Endothelial cell of umbilical vein (primary cell): ENCODE data around the gene FHIT. TPM values are rescaled to one million over a fixed set of nuclear protein-coding genes. Genes with fewer than 3 reads are reported as not detected.

ENCODE experiments used
- BruUV-seq: library from RNA; stranded (reverse); fragments of 400-500 nt; replicated peaks from 2 replicates; lab custom pipeline; 2021; lab: Mats Ljungman, UMichigan
- CTCF ChIA-PET: fragments of 300-600, 350-600 bp; sonication (Branson Sonifier 250); formaldehyde crosslinking; loops from one replicate; lab custom pipeline; 2021; ENCODE audit warnings: antibody characterized with exemption, inconsistent platforms; lab: Charles Lee
- POLR2A ChIA-PET: fragments of 300-600, 350-600 bp; sonication (Branson Sonifier 250); formaldehyde crosslinking; loops from one replicate; lab custom pipeline; 2021; ENCODE audit warnings: antibody characterized with exemption, inconsistent platforms; lab: Charles Lee
- DNase-seq: peaks from one replicate; pipeline ENCODE4 v3.0.0-alpha.2; 2011; ENCODE audit warnings: low read depth, low spot score
- FAIRE-seq: peaks from 2 replicates; lab custom pipeline; 2011; peaks lifted over from hg19 to GRCh38; lab: Jason Lieb, UNC
- H2AFZ ChIP-seq: 2 replicates; pipeline ENCODE4 v1.6.0; 2012; ENCODE audit warnings: low read depth, low read length, control low read depth, inconsistent platforms
- H3K27ac ChIP-seq: 2 replicates; pipeline ENCODE4 v1.5.1; 2011; ENCODE audit warnings: low read depth, mild to moderate bottlenecking, control low read depth, low read length, moderate library complexity; ENCODE audit not compliant: insufficient read depth
- H3K27me3 ChIP-seq, 2 experiments: 2 replicates each; pipeline versions ENCODE4 v1.6.0 to v1.6.1; 2011; ENCODE audit warnings: low read length in 2 of 2, mixed read lengths in 1 of 2; ENCODE audit not compliant: control insufficient read depth in 2 of 2, insufficient read depth in 2 of 2
- H3K36me3 ChIP-seq, 2 experiments: 2 replicates in 1 of 2; 3 replicates in 1 of 2; pipeline ENCODE4 v1.5.1; 2011; ENCODE audit warnings: low read length in 2 of 2, mild to moderate bottlenecking in 1 of 2, moderate library complexity in 1 of 2; ENCODE audit not compliant: control insufficient read depth in 2 of 2, insufficient read depth in 2 of 2; ENCODE audit errors: extremely low read depth in 1 of 2
- H3K4me1 ChIP-seq: 3 replicates; pipeline ENCODE4 v1.5.1; 2011; ENCODE audit warnings: mild to moderate bottlenecking, low read length; ENCODE audit not compliant: control insufficient read depth, insufficient read depth; ENCODE audit errors: extremely low read depth
- H3K4me2 ChIP-seq: 2 replicates; pipeline ENCODE4 v1.6.1; 2011; ENCODE audit warnings: low read length, control low read depth, mixed read lengths; ENCODE audit not compliant: insufficient read depth
- H3K4me3 ChIP-seq, 3 experiments: fragments of 200-600 bp in 1 of 3; sonication (generic), shearing (Covaris generic) in 1 of 3; replicated peaks in 1 of 3; 2 replicates each; pipeline ENCODE4 v1.5.1; 2011 to 2016; ENCODE audit warnings: control low read depth in 3 of 3, low read length in 3 of 3, mild to moderate bottlenecking in 2 of 3, inconsistent platforms in 1 of 3, low read depth in 1 of 3, moderate library complexity in 1 of 3; ENCODE audit not compliant: insufficient read depth in 1 of 3
- H3K79me2 ChIP-seq: 2 replicates; pipeline ENCODE4 v1.6.0; 2012; ENCODE audit warnings: low read length, inconsistent platforms; ENCODE audit not compliant: control insufficient read depth, insufficient read depth
- H3K9ac ChIP-seq: replicated peaks from 2 replicates; pipeline ENCODE3; 2011; ENCODE audit warnings: low read length, control low read depth; ENCODE audit not compliant: insufficient read depth; ENCODE audit errors: extremely low read depth
- H3K9me1 ChIP-seq: replicated peaks from 3 replicates; pipeline ENCODE4 v1.6.0; 2011; ENCODE audit warnings: mild to moderate bottlenecking, low read length; ENCODE audit not compliant: control insufficient read depth, insufficient read depth; ENCODE audit errors: extremely low read depth
- H3K9me3 ChIP-seq: replicated peaks from 2 replicates; pipeline ENCODE4 v1.5.1; 2012; ENCODE audit warnings: low read length, inconsistent platforms; ENCODE audit not compliant: control insufficient read depth, insufficient read depth
- H4K20me1 ChIP-seq: replicated peaks from 2 replicates; pipeline ENCODE3; 2011; ENCODE audit warnings: mild to moderate bottlenecking, low read length; ENCODE audit not compliant: control insufficient read depth, insufficient read depth; ENCODE audit errors: extremely low read depth
- CTCF ChIP-seq, 2 donors: IDR thresholded peaks; 1 replicate in 1 of 2; 2 replicates in 1 of 2; pipeline ENCODE4 v1.5.1; 2011; ENCODE audit warnings: low read length in 2 of 2, mild to moderate bottlenecking in 2 of 2, moderate library complexity in 2 of 2, control low read depth in 1 of 2, inconsistent platforms in 1 of 2, low read depth in 1 of 2; ENCODE audit not compliant: insufficient read depth in 1 of 2; ENCODE audit errors: extremely low read depth in 1 of 2
- EZH2 ChIP-seq: IDR thresholded peaks from 2 replicates; pipeline ENCODE4 v1.6.1; 2012; ENCODE audit warnings: borderline replicate concordance, low read depth, mild to moderate bottlenecking, moderate library complexity, low read length, inconsistent platforms; ENCODE audit not compliant: severe bottlenecking
- FOS ChIP-seq: IDR thresholded peaks from 2 replicates; pipeline ENCODE4 v1.6.1; 2011; ENCODE audit warnings: mild to moderate bottlenecking, low read length, moderate library complexity, borderline replicate concordance; ENCODE audit not compliant: insufficient read depth
- GATA2 ChIP-seq: IDR thresholded peaks from 2 replicates; pipeline ENCODE4 v1.7.0; 2011; ENCODE audit warnings: low read depth, mild to moderate bottlenecking, moderate library complexity, mixed read lengths, low read length; ENCODE audit not compliant: insufficient read length, insufficient read depth
- JUN ChIP-seq: IDR thresholded peaks from 2 replicates; pipeline ENCODE4 v1.6.1; 2011; ENCODE audit warnings: borderline replicate concordance, low read depth; ENCODE audit not compliant: insufficient read length, insufficient read depth
- MAX ChIP-seq: IDR thresholded peaks from 2 replicates; pipeline ENCODE4 v1.6.1; 2011; ENCODE audit not compliant: insufficient read depth, insufficient read length
- MYC ChIP-seq: IDR thresholded peaks from one replicate; pipeline ENCODE4 v1.6.1; 2011; ENCODE audit warnings: mild to moderate bottlenecking, low read depth, low read length
- POLR2A ChIP-seq: IDR thresholded peaks from 2 replicates; pipeline ENCODE4 v1.6.1; 2012; ENCODE audit warnings: low read depth, mild to moderate bottlenecking, control low read depth, low read length
- POLR2AphosphoS5 ChIP-seq: IDR thresholded peaks from 2 replicates; pipeline ENCODE4 v1.6.1; 2012; ENCODE audit warnings: low read depth, mild to moderate bottlenecking, control low read depth, low read length, moderate library complexity; ENCODE audit not compliant: insufficient read depth
- dilution Hi-C: fragments of 300-500 bp; cut with MboI; formaldehyde crosslinking; loops from one replicate; pipeline ENCODE4 v1.15.0; 2019; ENCODE audit warnings: low sequenced_read_pairs; ENCODE audit not compliant: extremely low pct_ligation_motif_present
- intact Hi-C: fragments of 100-400 bp; cut with micrococcal nuclease; formaldehyde crosslinking; loops from one replicate; pipeline ENCODE4 v1.10.0; 2022
- polyA plus RNA-seq, 4 experiments: library from polyadenylated mRNA; depleted of rRNA in 3 of 4; stranded (reverse) in 3 of 4; unstranded in 1 of 4; fragments of >200 nt; gene quantifications; 2 replicates each; pipeline versions ENCODE4 v1.2.1 to v1.2.3, GENCODE V29; 2011 to 2012; ENCODE audit warnings: missing spikeins in 1 of 4
- total RNA-seq: library from RNA; stranded (reverse); gene quantifications from 2 replicates; pipeline ENCODE4 v1.2.3, GENCODE V29; 2021

Gene FHIT
- total and polyA plus RNA-seq, 2 donors (not counting 3 experiments of a cell fraction or from before 2014, with no cell fraction given): 0.47 to 2.2 TPM

GRCh38 chr3:60229502-60229901 lies 1021.8 kb downstream of the FHIT start:
- Histone ChIP-seq H4K20me1 (no peaks in the 10 kb centered on the region), H3K9me3 (no peaks in the 10 kb centered on the region), H3K79me2 (no peaks in the 10 kb centered on the region), H3K4me3 (no peak overlapping the region), H3K27me3 (no peaks in the 10 kb centered on the region), H2AFZ (no peak overlapping the region), H3K9me1 (no peaks in the 10 kb centered on the region), H3K4me1 (no peaks in the 10 kb centered on the region), H3K36me3 (no peaks in the 10 kb centered on the region), H3K4me2 (no peak overlapping the region), H3K9ac (no peak overlapping the region), H3K27ac (no peak overlapping the region)
- no peak for TF ChIP-seq MAX
- TF ChIP-seq GATA2: no peak
- no peak for TF ChIP-seq POLR2AphosphoS5
- no peak for TF ChIP-seq MYC
- no peak for TF ChIP-seq POLR2A
- TF ChIP-seq CTCF (IDR thresholded peaks at IDR 0.05; ENCODE audit: extremely low read depth in 1 of 2, insufficient read depth in 1 of 2, low read depth in 1 of 2, low read length in 2 of 2): no peak
- no peak for TF ChIP-seq FOS
- no peak for TF ChIP-seq EZH2
- TF ChIP-seq JUN: no peak
- ChIA-PET POLR2A (no interaction called here), CTCF (no interaction called here)
- FAIRE-seq (no peak), DNase-seq (no peak)
- dilution Hi-C loops (no loop called here), intact Hi-C loops (no loop called here)
- no TSS peak for BruUV-seq
